SK-N-MC (cell line): Measurements from ENCODE around the gene OR8G5.
"Not testable (repeated sequence)": the region's sequence is repeated elsewhere in the genome, so short reads cannot be mapped to it uniquely, and the experiment has no call there.

ENCODE experiments used
- DNase-seq: peaks from one replicate; pipeline ENCODE4 v3.0.0-alpha.2; 2011; ENCODE audit warnings: low read depth, low spot score
- H3K27ac ChIP-seq: fragments of 200-600 bp; sonication (generic); 2 replicates; pipeline ENCODE4 v1.5.1; 2016; ENCODE audit warnings: mixed run types
- H3K36me3 ChIP-seq: fragments of 200-600 bp; sonication (generic); 2 replicates; pipeline ENCODE4 v1.6.1; 2017; ENCODE audit warnings: antibody characterized with exemption, low read length, mixed read lengths; ENCODE audit not compliant: insufficient read depth
- H3K4me3 ChIP-seq: fragments of 200-600 bp; sonication (generic); 2 replicates; pipeline ENCODE4 v1.5.1; 2016
- H3K9ac ChIP-seq: fragments of 200-600 bp; sonication (generic); 2 replicates; pipeline ENCODE4 v1.8.0; 2017; ENCODE audit warnings: mixed run types, mixed read lengths; ENCODE audit not compliant: insufficient read length
- H3K9me3 ChIP-seq: fragments of 200-600 bp; sonication (generic); 2 replicates; pipeline ENCODE4 v1.6.1; 2017; ENCODE audit warnings: low read depth, mild to moderate bottlenecking, antibody characterized with exemption, low read length, moderate library complexity, mixed read lengths
- EZH2 ChIP-seq: fragments of 200-600 bp; sonication (generic); IDR thresholded peaks from one replicate; pipeline ENCODE4 v1.6.1; 2017; ENCODE audit warnings: antibody characterized with exemption
- FOXP2 ChIP-seq: optimal IDR thresholded peaks from 2 replicates; pipeline ENCODE3; 2011; ENCODE audit warnings: mild to moderate bottlenecking, moderate library complexity; ENCODE audit not compliant: insufficient read depth; ENCODE audit errors: extremely low read length, control extremely low read depth
- POLR2AphosphoS5 ChIP-seq: IDR thresholded peaks from 2 replicates; pipeline ENCODE4 v1.6.1; 2012; ENCODE audit warnings: mild to moderate bottlenecking, low read depth, low read length, borderline replicate concordance

OR8G5 gene

GRCh38 chr11:124225471-124225870 lies 30.7 kb upstream of the OR8G5 start:
- H3K9ac ChIP-seq: no peak overlapping the region
- H3K36me3 ChIP-seq: no peaks in the 10 kb centered on the region
- no peak overlapping the region for H3K4me3 ChIP-seq
- TF ChIP-seq EZH2: no peak
- no peak for TF ChIP-seq POLR2AphosphoS5
- no peak for TF ChIP-seq FOXP2
- H3K27ac ChIP-seq: no peak overlapping the region
- no peaks in the 10 kb centered on the region for H3K9me3 ChIP-seq
- no peak for DNase-seq

DNA sequence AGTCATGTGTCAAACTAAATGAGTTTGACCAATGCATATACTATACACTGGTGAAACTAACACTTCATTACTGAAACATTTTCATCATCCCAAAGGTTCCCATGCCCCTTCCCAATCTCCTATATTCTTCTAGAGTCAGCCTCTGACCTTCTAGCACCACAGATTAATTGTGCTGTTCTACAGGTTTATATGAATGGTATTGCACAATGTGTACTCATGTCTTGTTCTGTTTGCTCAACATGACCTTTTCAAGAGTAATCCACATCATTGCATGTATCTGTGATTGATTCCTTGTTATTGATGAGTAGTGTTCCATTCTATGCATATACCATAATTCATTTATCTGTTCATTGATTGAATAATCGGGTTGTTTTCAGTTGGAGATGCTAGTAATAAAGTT lies 22.8 kb upstream of the OR8G5 start:
- no peak overlapping the region for H3K9ac ChIP-seq
- no peaks in the 10 kb centered on the region for H3K36me3 ChIP-seq
- no peak for DNase-seq
- no peak overlapping the region for H3K27ac ChIP-seq
- H3K9me3 ChIP-seq: no peaks in the 10 kb centered on the region
- no peak for TF ChIP-seq EZH2
- no peak for TF ChIP-seq POLR2AphosphoS5
- no peak for TF ChIP-seq FOXP2
- no peak overlapping the region for H3K4me3 ChIP-seq

GRCh38 chr11:124238512-124238911 lies 17.7 kb upstream of the OR8G5 start:
- Histone ChIP-seq H3K9ac (no peak overlapping the region), H3K36me3 (no peaks in the 10 kb centered on the region), H3K9me3 (no peaks in the 10 kb centered on the region), H3K4me3 (no peak overlapping the region), H3K27ac (no peak overlapping the region)
- TF ChIP-seq POLR2AphosphoS5 (no peak), EZH2 (no peak), FOXP2 (no peak)
- DNase-seq: no peak

DNA sequence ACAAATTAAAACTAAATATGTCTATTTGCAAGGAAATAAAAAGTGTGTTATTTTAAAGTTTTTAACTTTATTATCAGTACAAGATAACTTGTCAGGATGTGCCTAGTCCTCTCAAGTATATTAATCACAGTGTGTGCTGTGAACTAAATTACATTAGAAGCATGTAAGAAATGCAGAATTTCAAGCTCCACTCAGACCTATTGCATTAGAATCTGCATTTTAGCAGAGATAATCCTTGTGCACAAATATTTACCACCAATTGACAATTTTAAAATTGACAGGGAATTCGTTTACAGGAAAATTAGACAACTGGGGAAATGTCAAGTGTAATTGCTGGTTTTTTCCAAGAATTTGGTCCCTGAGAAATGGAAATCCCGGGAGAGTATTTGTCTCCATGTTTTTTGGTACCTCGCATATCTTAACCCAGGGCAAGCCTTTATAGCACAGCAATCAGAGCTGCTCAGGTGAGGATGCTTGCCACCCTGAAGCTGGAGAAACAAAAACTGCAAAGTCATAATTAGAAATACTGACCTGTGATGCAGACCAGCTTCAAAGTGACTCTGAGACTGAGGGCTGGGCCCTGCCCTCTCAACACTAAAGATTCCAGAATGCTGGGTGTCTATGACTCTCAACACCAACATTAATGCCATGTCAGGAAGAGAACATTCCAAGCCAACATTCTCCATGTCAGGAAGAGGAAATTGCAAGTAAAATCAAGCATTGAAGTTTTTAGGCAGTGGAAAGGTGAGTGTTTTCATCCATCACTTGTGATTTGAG lies 15.4 kb upstream of the OR8G5 start, which contains the start of gene OR8G1:
TSS of gene OR8G1 (plus strand) at position 475 of the 777 bp plus-strand sequence. CDS start 8,581 bp downstream, outside the sequence.
- TF ChIP-seq EZH2 (no peak), POLR2AphosphoS5 (no peak), FOXP2 (no peak)
- Histone ChIP-seq H3K9ac (no peak within 1 kb of the TSS), H3K4me3 (no peak within 1 kb of the TSS), H3K36me3 (no peaks in the 10 kb centered on the region), H3K27ac (no peak within 1 kb of the TSS), H3K9me3 (no peaks in the 10 kb centered on the region)
- no peak for DNase-seq

- H3K9me3 ChIP-seq, H3K4me3 ChIP-seq, H3K27ac ChIP-seq, DNase-seq, H3K9ac ChIP-seq, H3K36me3 ChIP-seq: not testable (repeated sequence)
Observed at GRCh38 chr11:124249869-124250268, 6.3 kb upstream of the OR8G5 start.

GRCh38 chr11:124265041-124265440 lies 8.9 kb downstream of the OR8G5 start:
- not testable (repeated sequence) for H3K36me3 ChIP-seq, H3K9ac ChIP-seq, H3K27ac ChIP-seq, H3K4me3 ChIP-seq, DNase-seq, H3K9me3 ChIP-seq

GRCh38 chr11:124270886-124271285 lies 14.7 kb downstream of the OR8G5 start:
- not testable (repeated sequence) for DNase-seq, H3K36me3 ChIP-seq, H3K27ac ChIP-seq, H3K9ac ChIP-seq, H3K4me3 ChIP-seq, H3K9me3 ChIP-seq

- Histone ChIP-seq H3K9me3 (no peaks in the 10 kb centered on the region), H3K36me3 (no peaks in the 10 kb centered on the region), H3K4me3 (no peak overlapping the region), H3K9ac (no peak overlapping the region), H3K27ac (no peak overlapping the region)
- no peak for DNase-seq
- TF ChIP-seq POLR2AphosphoS5 (no peak), EZH2 (no peak), FOXP2 (no peak)
Observed at GRCh38 chr11:124274000-124274399, 17.8 kb downstream of the OR8G5 start.

GRCh38 chr11:124276081-124276480 lies 19.9 kb downstream of the OR8G5 start:
- Histone ChIP-seq H3K9me3 (no peaks in the 10 kb centered on the region), H3K9ac (no peak overlapping the region), H3K36me3 (no peaks in the 10 kb centered on the region), H3K27ac (no peak overlapping the region), H3K4me3 (no peak overlapping the region)
- DNase-seq: no peak
- TF ChIP-seq EZH2 (no peak), FOXP2 (no peak), POLR2AphosphoS5 (no peak)

DNA sequence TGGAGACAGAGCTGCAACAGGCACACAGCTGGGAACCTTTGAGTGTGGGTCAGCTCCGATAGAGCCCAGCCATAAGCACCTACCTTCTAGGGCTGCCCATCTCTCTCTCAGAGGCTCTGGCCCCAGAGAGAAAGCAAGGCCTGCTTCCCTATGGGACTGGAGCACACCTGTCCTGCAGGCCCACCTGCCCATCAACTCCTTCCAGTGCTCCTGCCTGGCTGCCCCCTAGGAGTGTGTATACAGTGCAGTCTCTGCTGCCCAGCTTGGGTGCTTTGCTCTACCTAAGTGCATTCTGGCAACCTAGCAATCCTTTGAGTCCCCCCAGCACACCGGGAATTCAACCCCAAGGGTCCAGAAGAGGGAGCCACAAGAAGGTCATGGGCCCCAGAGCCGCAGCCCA lies 21.0 kb downstream of the OR8G5 start:
- no peaks in the 10 kb centered on the region for H3K36me3 ChIP-seq
- no peak for TF ChIP-seq POLR2AphosphoS5
- no peak for TF ChIP-seq FOXP2
- TF ChIP-seq EZH2: no peak
- no peak for DNase-seq
- H3K9ac ChIP-seq: no peak overlapping the region
- no peaks in the 10 kb centered on the region for H3K9me3 ChIP-seq
- no peak overlapping the region for H3K27ac ChIP-seq
- H3K4me3 ChIP-seq: no peak overlapping the region
